IMR-90 (cell line): ENCODE results near the gene TMEM233. TPM values are rescaled to one million over a fixed set of nuclear protein-coding genes. Genes with fewer than 3 reads are reported as not detected.

Experiments
- ATAC-seq: fragments of 200-7000 bp; cut with Tn5 transposase; 2 replicates; pipeline ENCODE4 v1.9.1; 2020; ENCODE audit warnings: low read depth, mild to moderate bottlenecking, moderate library complexity
- BruUV-seq: library from RNA; stranded (reverse); fragments of 400-500 nt; replicated peaks from 2 replicates; lab custom pipeline; 2021; lab: Mats Ljungman, UMichigan
- CTCF ChIA-PET: fragments of 300-600 bp; formaldehyde crosslinking; extraction: SDS; loops from one replicate; lab custom pipeline; 2021; ENCODE audit warnings: antibody characterized with exemption; lab: Yijun Ruan, JAX
- POLR2A ChIA-PET: fragments of 300-600 bp; sonication (Branson Sonifier 250); formaldehyde crosslinking; loops from one replicate; lab custom pipeline; 2022; ENCODE audit warnings: antibody characterized with exemption; ENCODE audit not compliant: unreplicated experiment; lab: Charles Lee
- DNase-seq: peaks from one replicate; pipeline ENCODE4 v3.0.0; 2013
- H2AFZ ChIP-seq: replicated peaks from 2 replicates; pipeline ENCODE3; 2013; ENCODE audit warnings: low read length, mild to moderate bottlenecking; ENCODE audit not compliant: poor library complexity
- H2AK5ac ChIP-seq: 2 replicates; pipeline ENCODE4 v1.6.1; 2013; ENCODE audit warnings: low read depth, low read length, inconsistent platforms
- H2AK9ac ChIP-seq: replicated peaks from 2 replicates; pipeline ENCODE3; 2013; ENCODE audit warnings: mild to moderate bottlenecking, low read depth, low read length, moderate library complexity; ENCODE audit not compliant: poor library complexity
- H2BK120ac ChIP-seq: 2 replicates; pipeline ENCODE4 v1.6.1; 2013; ENCODE audit warnings: low read depth, low read length, inconsistent platforms
- H2BK15ac ChIP-seq: 3 replicates; pipeline ENCODE4 v1.6.1; 2013; ENCODE audit warnings: low read depth, low read length, inconsistent platforms
- H2BK20ac ChIP-seq: 2 replicates; pipeline ENCODE4 v1.6.1; 2013; ENCODE audit warnings: low read depth, mild to moderate bottlenecking, inconsistent platforms, low read length, moderate library complexity
- H2BK5ac ChIP-seq: 2 replicates; pipeline ENCODE4 v1.6.1; 2013; ENCODE audit warnings: mild to moderate bottlenecking, low read depth, low read length, inconsistent platforms; ENCODE audit not compliant: poor library complexity, severe bottlenecking
- H3K14ac ChIP-seq: replicated peaks from 2 replicates; pipeline ENCODE4 v1.6.1; 2013; ENCODE audit warnings: low read depth, low read length, inconsistent platforms
- H3K18ac ChIP-seq: 2 replicates; pipeline ENCODE4 v1.6.1; 2013; ENCODE audit warnings: low read depth, low read length, control low read depth
- H3K23ac ChIP-seq: 2 replicates; pipeline ENCODE4 v1.6.1; 2013; ENCODE audit warnings: low read depth, low read length, inconsistent platforms
- H3K27ac ChIP-seq: 2 replicates; pipeline ENCODE4 v1.5.1; 2013; ENCODE audit warnings: mild to moderate bottlenecking, control low read depth, low read length; ENCODE audit not compliant: insufficient read depth
- H3K27me3 ChIP-seq: 2 replicates; pipeline ENCODE4 v1.6.1; 2013; ENCODE audit warnings: low read length; ENCODE audit not compliant: control insufficient read depth, insufficient read depth
- H3K36me3 ChIP-seq: 2 replicates; pipeline ENCODE4 v1.6.1; 2013; ENCODE audit warnings: low read length, mixed read lengths; ENCODE audit not compliant: control insufficient read depth, insufficient read depth
- H3K4ac ChIP-seq: 2 replicates; pipeline ENCODE4 v1.6.1; 2013; ENCODE audit warnings: low read depth, low read length, inconsistent platforms
- H3K4me1 ChIP-seq: 2 replicates; pipeline ENCODE4 v1.6.1; 2013; ENCODE audit warnings: low read length, mixed read lengths; ENCODE audit not compliant: control insufficient read depth, insufficient read depth
- H3K4me2 ChIP-seq: 2 replicates; pipeline ENCODE4 v1.6.1; 2013; ENCODE audit warnings: low read depth, mild to moderate bottlenecking, control low read depth, low read length, moderate library complexity
- H3K4me3 ChIP-seq: 2 replicates; pipeline ENCODE4 v1.5.1; 2013; ENCODE audit warnings: low read depth, mild to moderate bottlenecking, control low read depth, low read length, moderate library complexity; ENCODE audit not compliant: insufficient read depth
- H3K56ac ChIP-seq: 2 replicates; pipeline ENCODE4 v1.6.1; 2013; ENCODE audit warnings: low read length, inconsistent platforms; ENCODE audit not compliant: insufficient read depth; ENCODE audit errors: extremely low read depth
- H3K79me1 ChIP-seq, 2 experiments: 2 replicates each; pipeline ENCODE4 v1.6.1; 2013; ENCODE audit warnings: low read length in 2 of 2, inconsistent platforms in 1 of 2, low read depth in 1 of 2
- H3K9ac ChIP-seq: 2 replicates; pipeline ENCODE4 v1.6.1; 2013; ENCODE audit warnings: low read depth, low read length, control low read depth
- H3K9me1 ChIP-seq: 2 replicates; pipeline ENCODE4 v1.6.1; 2013; ENCODE audit warnings: low read length, inconsistent platforms; ENCODE audit not compliant: insufficient read depth
- H3K9me3 ChIP-seq: 2 replicates; pipeline ENCODE4 v1.6.1; 2013; ENCODE audit warnings: low read length; ENCODE audit not compliant: control insufficient read depth, insufficient read depth
- H4K20me1 ChIP-seq: 2 replicates; pipeline ENCODE4 v1.6.1; 2013; ENCODE audit warnings: low read length, inconsistent platforms; ENCODE audit not compliant: insufficient read depth
- H4K5ac ChIP-seq: 2 replicates; pipeline ENCODE4 v1.6.1; 2013; ENCODE audit warnings: mild to moderate bottlenecking, low read depth, low read length, control low read depth
- H4K8ac ChIP-seq, 2 experiments: 2 replicates each; pipeline ENCODE4 v1.6.1; 2013; ENCODE audit warnings: low read depth in 2 of 2, low read length in 2 of 2, control low read depth in 1 of 2, inconsistent platforms in 1 of 2
- H4K91ac ChIP-seq: 2 replicates; pipeline ENCODE4 v1.6.1; 2013; ENCODE audit warnings: low read depth, low read length, inconsistent platforms; ENCODE audit not compliant: insufficient read depth
- BHLHE40 ChIP-seq: fragments of 150-350 bp; IDR thresholded peaks from 2 replicates; pipeline ENCODE4 v1.6.1; 2016; ENCODE audit warnings: mild to moderate bottlenecking, low read depth, low read length
- CEBPB ChIP-seq: IDR thresholded peaks from 2 replicates; pipeline ENCODE4 v1.6.1; 2012; ENCODE audit warnings: low read depth, low read length, improper control_type of control experiment
- CHD1 ChIP-seq: IDR thresholded peaks from 2 replicates; pipeline ENCODE4 v1.6.1; 2012; ENCODE audit warnings: low read depth, low read length, improper control_type of control experiment
- FOS ChIP-seq: fragments of 150-350 bp; IDR thresholded peaks from 2 replicates; pipeline ENCODE4 v1.6.1; 2016; ENCODE audit warnings: low read depth, low read length
- MAFK ChIP-seq: IDR thresholded peaks from 2 replicates; pipeline ENCODE4 v1.6.1; 2012; ENCODE audit warnings: low read depth, low read length, improper control_type of control experiment
- MAZ ChIP-seq: IDR thresholded peaks from 2 replicates; pipeline ENCODE4 v1.6.1; 2012; ENCODE audit warnings: low read depth, mild to moderate bottlenecking, low read length, improper control_type of control experiment, moderate library complexity, borderline replicate concordance
- MXI1 ChIP-seq: IDR thresholded peaks from 2 replicates; pipeline ENCODE4 v1.6.1; 2012; ENCODE audit warnings: low read depth, mild to moderate bottlenecking, low read length, moderate library complexity, borderline replicate concordance
- NFE2L2 ChIP-seq: fragments of 150-350 bp; IDR thresholded peaks from 2 replicates; pipeline ENCODE4 v1.6.1; 2016; ENCODE audit warnings: low read depth, mild to moderate bottlenecking, low read length
- POLR2A ChIP-seq: IDR thresholded peaks from 2 replicates; pipeline ENCODE4 v1.6.1; 2012; ENCODE audit warnings: mild to moderate bottlenecking, low read depth, low read length
- RAD21 ChIP-seq: IDR thresholded peaks from 2 replicates; pipeline ENCODE4 v1.6.1; 2012; ENCODE audit warnings: low read length, improper control_type of control experiment
- RCOR1 ChIP-seq: IDR thresholded peaks from 2 replicates; pipeline ENCODE4 v1.6.1; 2012; ENCODE audit warnings: mild to moderate bottlenecking, low read length, improper control_type of control experiment; ENCODE audit not compliant: insufficient replicate concordance
- RFX5 ChIP-seq: IDR thresholded peaks from 2 replicates; pipeline ENCODE4 v1.8.0; 2012; ENCODE audit warnings: low read depth, mild to moderate bottlenecking, low read length, moderate library complexity
- SMC3 ChIP-seq: fragments of 150-350 bp; IDR thresholded peaks from 2 replicates; pipeline ENCODE4 v1.6.1; 2016; ENCODE audit warnings: low read depth, mild to moderate bottlenecking, antibody characterized with exemption, low read length, moderate library complexity
- WGBS, 2 experiments: methylation state at CpG; one replicate each; pipeline versions ENCODE4 v1.1.5 to v1.1.7; 2013; ENCODE audit warnings: missing lambda C conversion rate in 2 of 2; ENCODE audit not compliant: insufficient read length in 1 of 2; ENCODE audit errors: extremely low coverage in 2 of 2; 5-methylcytosine and 5-hydroxymethylcytosine counted together
- dilution Hi-C: fragments of 300-500 bp; cut with HindIII; formaldehyde crosslinking; loops from one replicate; pipeline ENCODE4 v1.14.3; 2018; ENCODE audit warnings: low sequenced_read_pairs; ENCODE audit not compliant: unreplicated experiment
- in situ Hi-C: fragments of 300-500 bp; cut with MboI; formaldehyde crosslinking; loops from 3 replicates; pipeline ENCODE4 v1.14.3; 2019; ENCODE audit warnings: low sequenced_read_pairs, inconsistent platforms, mixed read lengths
- intact Hi-C: fragments of 100-400 bp; cut with micrococcal nuclease; formaldehyde crosslinking; loops from 2 replicates; pipeline ENCODE4 v1.10.0; 2022
- polyA plus RNA-seq, 3 experiments: library from polyadenylated mRNA; depleted of rRNA; stranded (reverse); fragments of >200 nt; gene quantifications; 2 replicates each; pipeline ENCODE4 v1.2.3, GENCODE V29; 2012; ENCODE audit warnings: low replicate concordance in 1 of 3
- total RNA-seq: library from RNA; depleted of rRNA; stranded (reverse); fragments of >200 nt; gene quantifications from 2 replicates; pipeline ENCODE4 v1.2.3, GENCODE V29; 2012
- TF ChIP-seq, protein P1 (sequence below): fragments of 150-350 bp; IDR thresholded peaks from 2 replicates; pipeline ENCODE4 v1.6.1; 2016; ENCODE audit warnings: low read depth, mild to moderate bottlenecking, low read length, moderate library complexity, borderline replicate concordance
- TF ChIP-seq, protein P2 (sequence below): conservative IDR thresholded peaks from 2 replicates; pipeline ENCODE4 v1.5.1; 2012; ENCODE audit warnings: mild to moderate bottlenecking, low read depth, low read length, improper control_type of control experiment
- TF ChIP-seq, protein P3 (sequence below): fragments of 150-350 bp; IDR thresholded peaks from 2 replicates; pipeline ENCODE4 v1.6.1; 2017; ENCODE audit warnings: mild to moderate bottlenecking, antibody characterized with exemption, low read length, low read depth

The TMEM233 gene
- total and polyA plus RNA-seq, 2 of the 4 experiments (the other 2 are of a cell fraction), result not detected

DNA sequence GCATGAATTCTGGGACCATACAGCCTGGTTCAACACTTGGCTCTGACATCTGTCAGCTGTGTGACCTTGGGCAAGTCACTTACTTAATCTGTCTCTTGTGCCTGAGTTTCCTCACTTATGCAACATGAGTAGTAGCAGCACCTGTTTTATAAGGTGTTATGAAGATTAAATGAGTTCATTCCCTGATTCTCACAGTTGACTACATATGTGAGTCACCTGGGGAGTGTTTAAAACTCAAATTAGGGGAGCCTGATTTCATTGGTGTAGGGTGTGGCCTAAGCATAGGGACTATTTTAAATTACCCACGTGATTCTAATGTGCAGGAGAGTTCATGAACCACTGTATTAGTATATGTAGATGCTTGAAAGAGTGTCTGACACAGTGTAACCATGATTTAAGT is 36.7 kb upstream of the TMEM233 start:
- Histone ChIP-seq H3K18ac (no peak overlapping the region), H2AK5ac (no peak overlapping the region), H3K9me3 (peaks cover 5% of the 10 kb centered on the region; the same call in 1 of the 2 replicates), H3K14ac (no peak overlapping the region), H4K8ac (no peak overlapping the region), H3K79me1 (no peaks in the 10 kb centered on the region), H4K20me1 (no peaks in the 10 kb centered on the region), H3K4me1 (no peaks in the 10 kb centered on the region), H3K4me3 (no peak overlapping the region), H3K4ac (no peak overlapping the region), H4K5ac (no peak overlapping the region), H3K56ac (no peak overlapping the region), H2BK15ac (no peak overlapping the region), H3K36me3 (no peaks in the 10 kb centered on the region), H2AFZ (no peak overlapping the region), H2BK120ac (no peak overlapping the region), H3K23ac (no peak overlapping the region), H2BK5ac (no peak overlapping the region), H2AK9ac (no peak overlapping the region), H2BK20ac (no peak overlapping the region), H4K91ac (no peak overlapping the region), H3K9ac (no peak overlapping the region), H3K9me1 (no peaks in the 10 kb centered on the region), H3K27me3 (no peaks in the 10 kb centered on the region), H3K4me2 (no peak overlapping the region), H3K27ac (no peak overlapping the region)
- ATAC-seq, result no peak
- DNase-seq, result no peak
- ChIA-PET CTCF (no interaction called here), POLR2A (no interaction called here)
- BruUV-seq, result no TSS peak
- intact Hi-C loops, result no loop called here
- dilution Hi-C loops, result no loop called here
- TF ChIP-seq RAD21 (no peak), NFE2L2 (no peak), RFX5 (no peak), CEBPB (no peak), FOS (no peak), CHD1 (no peak), BHLHE40 (no peak), SMC3 (no peak), RCOR1 (no peak), MAFK (no peak), MAZ (no peak), POLR2A (no peak), MXI1 (no peak)
- TF ChIP-seq, protein P1, sequence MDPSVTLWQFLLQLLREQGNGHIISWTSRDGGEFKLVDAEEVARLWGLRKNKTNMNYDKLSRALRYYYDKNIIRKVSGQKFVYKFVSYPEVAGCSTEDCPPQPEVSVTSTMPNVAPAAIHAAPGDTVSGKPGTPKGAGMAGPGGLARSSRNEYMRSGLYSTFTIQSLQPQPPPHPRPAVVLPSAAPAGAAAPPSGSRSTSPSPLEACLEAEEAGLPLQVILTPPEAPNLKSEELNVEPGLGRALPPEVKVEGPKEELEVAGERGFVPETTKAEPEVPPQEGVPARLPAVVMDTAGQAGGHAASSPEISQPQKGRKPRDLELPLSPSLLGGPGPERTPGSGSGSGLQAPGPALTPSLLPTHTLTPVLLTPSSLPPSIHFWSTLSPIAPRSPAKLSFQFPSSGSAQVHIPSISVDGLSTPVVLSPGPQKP, result no peak
- TF ChIP-seq, protein P2, sequence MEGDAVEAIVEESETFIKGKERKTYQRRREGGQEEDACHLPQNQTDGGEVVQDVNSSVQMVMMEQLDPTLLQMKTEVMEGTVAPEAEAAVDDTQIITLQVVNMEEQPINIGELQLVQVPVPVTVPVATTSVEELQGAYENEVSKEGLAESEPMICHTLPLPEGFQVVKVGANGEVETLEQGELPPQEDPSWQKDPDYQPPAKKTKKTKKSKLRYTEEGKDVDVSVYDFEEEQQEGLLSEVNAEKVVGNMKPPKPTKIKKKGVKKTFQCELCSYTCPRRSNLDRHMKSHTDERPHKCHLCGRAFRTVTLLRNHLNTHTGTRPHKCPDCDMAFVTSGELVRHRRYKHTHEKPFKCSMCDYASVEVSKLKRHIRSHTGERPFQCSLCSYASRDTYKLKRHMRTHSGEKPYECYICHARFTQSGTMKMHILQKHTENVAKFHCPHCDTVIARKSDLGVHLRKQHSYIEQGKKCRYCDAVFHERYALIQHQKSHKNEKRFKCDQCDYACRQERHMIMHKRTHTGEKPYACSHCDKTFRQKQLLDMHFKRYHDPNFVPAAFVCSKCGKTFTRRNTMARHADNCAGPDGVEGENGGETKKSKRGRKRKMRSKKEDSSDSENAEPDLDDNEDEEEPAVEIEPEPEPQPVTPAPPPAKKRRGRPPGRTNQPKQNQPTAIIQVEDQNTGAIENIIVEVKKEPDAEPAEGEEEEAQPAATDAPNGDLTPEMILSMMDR, result no peak
- TF ChIP-seq, protein P3, sequence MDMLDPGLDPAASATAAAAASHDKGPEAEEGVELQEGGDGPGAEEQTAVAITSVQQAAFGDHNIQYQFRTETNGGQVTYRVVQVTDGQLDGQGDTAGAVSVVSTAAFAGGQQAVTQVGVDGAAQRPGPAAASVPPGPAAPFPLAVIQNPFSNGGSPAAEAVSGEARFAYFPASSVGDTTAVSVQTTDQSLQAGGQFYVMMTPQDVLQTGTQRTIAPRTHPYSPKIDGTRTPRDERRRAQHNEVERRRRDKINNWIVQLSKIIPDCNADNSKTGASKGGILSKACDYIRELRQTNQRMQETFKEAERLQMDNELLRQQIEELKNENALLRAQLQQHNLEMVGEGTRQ, result no peak
- WGBS, 2 experiments, result no CpG with 5 or more reads among the region's 1 CpG
- in situ Hi-C loops, result no loop called here
